ENCODE data around the gene LRRC63.
"Not testable (repeated sequence)": the region's sequence is repeated elsewhere in the genome, so short reads cannot be mapped to it uniquely, and the experiment has no call there.

Gene LRRC63

GRCh38 chr13:46270416-46270815, 58.7 kb downstream of the LRRC63 start:
- TF ChIP-seq, protein P1, sequence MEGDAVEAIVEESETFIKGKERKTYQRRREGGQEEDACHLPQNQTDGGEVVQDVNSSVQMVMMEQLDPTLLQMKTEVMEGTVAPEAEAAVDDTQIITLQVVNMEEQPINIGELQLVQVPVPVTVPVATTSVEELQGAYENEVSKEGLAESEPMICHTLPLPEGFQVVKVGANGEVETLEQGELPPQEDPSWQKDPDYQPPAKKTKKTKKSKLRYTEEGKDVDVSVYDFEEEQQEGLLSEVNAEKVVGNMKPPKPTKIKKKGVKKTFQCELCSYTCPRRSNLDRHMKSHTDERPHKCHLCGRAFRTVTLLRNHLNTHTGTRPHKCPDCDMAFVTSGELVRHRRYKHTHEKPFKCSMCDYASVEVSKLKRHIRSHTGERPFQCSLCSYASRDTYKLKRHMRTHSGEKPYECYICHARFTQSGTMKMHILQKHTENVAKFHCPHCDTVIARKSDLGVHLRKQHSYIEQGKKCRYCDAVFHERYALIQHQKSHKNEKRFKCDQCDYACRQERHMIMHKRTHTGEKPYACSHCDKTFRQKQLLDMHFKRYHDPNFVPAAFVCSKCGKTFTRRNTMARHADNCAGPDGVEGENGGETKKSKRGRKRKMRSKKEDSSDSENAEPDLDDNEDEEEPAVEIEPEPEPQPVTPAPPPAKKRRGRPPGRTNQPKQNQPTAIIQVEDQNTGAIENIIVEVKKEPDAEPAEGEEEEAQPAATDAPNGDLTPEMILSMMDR (IDR thresholded peaks at IDR 0.05; ENCODE audit: extremely low read depth, missing control alignments), result no peak
- DNase-seq (ENCODE audit: low spot score), result no peak

- DNase-seq (ENCODE audit: low spot score), result no peak
- TF ChIP-seq, protein P1 (IDR thresholded peaks at IDR 0.05; ENCODE audit: extremely low read depth, missing control alignments), result no peak
Observed at GRCh38 chr13:46274094-46274698, 62.5 kb downstream of the LRRC63 start.

- TF ChIP-seq, protein P1 (IDR thresholded peaks at IDR 0.05; ENCODE audit: extremely low read depth, missing control alignments), result no peak
- DNase-seq (ENCODE audit: low spot score), result no peak
Observed at GRCh38 chr13:46278474-46278873, 66.7 kb downstream of the LRRC63 start.

DNA sequence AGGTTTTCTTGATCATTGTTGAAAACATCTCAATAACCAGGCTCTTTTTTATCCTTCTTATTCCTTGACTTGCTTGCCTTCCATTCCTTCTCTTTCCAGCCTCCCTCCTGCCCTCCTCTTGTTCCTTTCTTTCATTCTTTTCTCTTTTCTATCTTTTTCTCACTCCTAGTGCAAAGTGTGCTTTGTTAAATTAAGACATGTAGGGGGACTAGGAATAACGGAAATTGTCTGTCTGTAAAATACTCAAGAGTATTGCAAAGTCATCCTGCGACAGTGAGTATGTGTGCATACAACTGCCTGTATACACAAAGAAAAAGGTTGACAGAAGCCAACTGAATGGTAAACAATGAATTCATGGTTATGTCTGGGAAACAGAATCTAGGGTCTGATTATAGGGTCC, 70.1 kb downstream of the LRRC63 start:
- TF ChIP-seq, protein P1 (IDR thresholded peaks at IDR 0.05; ENCODE audit: extremely low read depth, missing control alignments), result no peak
- no peak for DNase-seq (ENCODE audit: low spot score)

DNA sequence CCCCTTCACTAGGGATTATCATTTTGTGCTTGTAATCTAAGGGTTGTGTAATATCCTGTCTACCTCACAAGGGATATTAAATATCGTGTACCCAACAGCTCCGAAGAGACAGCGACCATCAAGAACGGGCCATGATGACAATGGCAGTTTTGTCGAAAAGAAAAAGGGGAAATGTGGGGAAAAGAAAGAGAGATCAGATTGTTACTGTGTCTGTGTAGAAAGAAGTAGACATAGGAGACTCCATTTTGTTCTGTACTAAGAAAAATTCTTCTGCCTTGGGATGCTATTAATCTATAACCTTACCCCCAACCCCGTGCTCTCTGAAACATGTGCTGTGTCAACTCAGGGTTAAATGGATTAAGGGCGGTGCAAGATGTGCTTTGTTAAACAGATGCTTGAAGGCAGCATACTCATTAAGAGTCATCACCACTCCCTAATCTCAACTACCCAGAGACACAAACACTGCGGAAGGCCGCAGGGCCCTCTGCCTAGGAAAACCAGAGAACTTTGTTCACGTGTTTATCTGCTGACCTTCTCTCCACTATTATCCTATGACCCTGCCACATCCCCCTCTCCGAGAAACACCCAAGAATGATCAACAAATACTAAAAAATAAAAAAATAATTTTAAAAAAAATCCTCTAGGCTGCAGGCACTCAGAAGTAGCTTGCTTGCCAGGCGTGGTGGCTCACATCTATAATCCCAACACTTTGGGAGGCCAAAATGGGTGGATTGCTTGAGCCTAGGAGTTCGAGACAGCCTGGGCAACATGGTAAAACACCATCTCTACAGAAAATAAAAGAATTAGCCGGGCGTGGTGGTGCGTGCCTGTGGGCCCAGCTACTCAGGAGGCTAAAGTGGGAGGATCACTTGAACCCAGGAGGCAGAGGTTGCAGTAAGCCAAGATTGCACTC, 72.4 kb downstream of the LRRC63 start:
- not testable (repeated sequence) for DNase-seq (ENCODE audit: low spot score)

DNA sequence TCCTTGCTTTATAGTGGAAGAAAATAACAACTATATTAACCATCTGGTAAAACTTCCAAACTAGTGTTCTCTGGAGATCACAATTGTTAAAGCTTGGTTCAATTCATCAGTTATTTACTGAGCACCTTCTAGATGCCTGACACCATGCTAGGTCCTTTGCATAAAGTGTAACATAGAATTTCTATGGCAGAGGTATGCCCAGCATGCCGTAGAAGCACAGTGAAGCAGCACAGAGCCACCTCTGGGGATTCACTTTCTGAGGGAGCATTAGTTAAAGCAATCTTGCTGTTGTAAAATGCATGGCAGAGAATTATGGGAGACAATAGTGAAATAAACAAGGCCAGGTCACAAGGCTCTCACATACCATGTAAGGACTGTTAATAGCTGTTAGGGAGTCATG, 75.2 kb downstream of the LRRC63 start:
- TF ChIP-seq, protein P1 (IDR thresholded peaks at IDR 0.05; ENCODE audit: extremely low read depth, missing control alignments), result no peak
- no peak for DNase-seq (ENCODE audit: low spot score)

GRCh38 chr13:46288570-46289259, 77.0 kb downstream of the LRRC63 start:
- DNase-seq (ENCODE audit: low spot score), result peak; percentile 58
- TF ChIP-seq, protein P1 (IDR thresholded peaks at IDR 0.05; ENCODE audit: extremely low read depth, missing control alignments), result peak; percentile 66
